Duodenal mucosa (tissue), 2 donors: ENCODE measurements around the gene SPOCK3.

ENCODE experiments used
- H3K27ac ChIP-seq: one replicate; pipeline ENCODE4 v1.7.0; 2013; ENCODE audit warnings: low read depth, low read length
- H3K27me3 ChIP-seq, 2 donors: one replicate each; pipeline ENCODE4 v1.7.0; 2013; ENCODE audit warnings: low read length in 2 of 2, control low read depth in 1 of 2; ENCODE audit not compliant: insufficient read depth in 2 of 2, control insufficient read depth in 1 of 2
- H3K36me3 ChIP-seq, 2 donors: one replicate each; pipeline ENCODE4 v1.7.0; 2013; ENCODE audit warnings: low read length in 2 of 2, control low read depth in 1 of 2; ENCODE audit not compliant: insufficient read depth in 2 of 2, control insufficient read depth in 1 of 2
- H3K4me1 ChIP-seq, 2 donors: one replicate each; pipeline ENCODE4 v1.7.0; 2013; ENCODE audit warnings: low read length in 2 of 2, control low read depth in 1 of 2; ENCODE audit not compliant: insufficient read depth in 2 of 2, control insufficient read depth in 1 of 2
- H3K4me3 ChIP-seq, 2 donors: one replicate each; pipeline ENCODE4 v1.7.0; 2013; ENCODE audit warnings: low read length in 2 of 2, low read depth in 1 of 2
- H3K9ac ChIP-seq, 2 donors: one replicate each; pipeline ENCODE4 v1.7.0; 2013; ENCODE audit warnings: low read length in 2 of 2, low read depth in 1 of 2
- H3K9me3 ChIP-seq, 2 donors: one replicate each; pipeline ENCODE4 v1.7.0; 2013; ENCODE audit warnings: low read length in 2 of 2, control low read depth in 1 of 2; ENCODE audit not compliant: control insufficient read depth in 1 of 2

The SPOCK3 gene

DNA sequence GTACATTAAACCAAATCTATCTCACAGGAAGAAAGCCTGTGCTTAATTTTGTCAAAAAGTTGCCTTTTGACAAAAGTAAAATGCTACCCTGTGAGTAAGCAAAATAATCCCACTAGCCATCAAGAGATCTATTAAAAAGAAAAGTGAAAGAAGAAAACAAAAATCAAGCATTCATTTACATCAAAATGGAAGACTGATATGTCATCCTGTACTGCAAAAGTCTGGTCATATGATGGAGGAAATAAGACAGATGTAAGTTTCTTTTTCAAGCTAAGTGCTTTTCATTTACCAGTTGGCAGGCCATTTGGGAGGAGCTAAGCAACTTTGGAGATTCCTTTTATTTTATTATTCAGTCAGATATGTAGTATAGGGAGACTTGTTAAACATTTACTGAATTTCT is 387.4 kb downstream of the SPOCK3 start:
- Histone ChIP-seq H3K9ac (no peak overlapping the region), H3K4me1 (no peaks in the 10 kb centered on the region), H3K27ac (no peak overlapping the region), H3K36me3 (no peaks in the 10 kb centered on the region), H3K4me3 (no peak overlapping the region), H3K9me3 (no peaks in the 10 kb centered on the region), H3K27me3 (no peaks in the 10 kb centered on the region)

- Histone ChIP-seq H3K27ac (no peak overlapping the region), H3K27me3 (no peaks in the 10 kb centered on the region), H3K9ac (no peak overlapping the region), H3K4me1 (no peaks in the 10 kb centered on the region), H3K36me3 (no peaks in the 10 kb centered on the region), H3K9me3 (peaks cover 0 to 2% of the 10 kb centered on the region in 2 donors), H3K4me3 (no peak overlapping the region)
Observed at GRCh38 chr4:166842795-166843261, 391.5 kb downstream of the SPOCK3 start.

DNA sequence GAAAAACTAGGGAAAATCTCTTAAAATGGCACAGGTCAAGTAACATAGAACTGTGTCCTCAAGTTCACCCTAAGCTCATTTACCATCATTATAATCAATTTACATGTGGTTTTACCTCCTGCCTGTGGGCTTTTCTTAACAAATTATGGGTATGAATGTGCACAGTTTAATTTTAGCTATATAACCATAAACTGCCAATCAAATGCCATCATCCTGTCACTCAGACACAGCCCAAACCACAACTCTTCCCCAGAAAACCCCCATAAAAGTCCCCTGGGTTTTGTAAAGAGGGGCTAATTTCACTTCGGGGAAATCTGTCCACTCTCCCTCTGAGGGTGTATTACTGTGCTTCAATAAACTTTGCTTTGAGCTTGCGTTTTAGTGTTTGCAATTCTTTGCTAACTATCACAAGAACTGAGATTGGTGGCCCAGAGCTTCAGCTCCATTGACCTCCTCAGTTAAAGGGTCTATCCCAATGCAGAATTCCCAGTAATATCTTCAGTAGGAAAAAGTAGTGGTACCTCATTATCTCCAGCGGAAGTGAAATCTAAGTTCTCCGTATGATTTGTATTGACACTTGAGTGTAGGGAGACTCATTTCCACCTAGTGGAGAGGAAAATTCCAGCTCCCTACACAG is 394.6 kb downstream of the SPOCK3 start:
- Histone ChIP-seq H3K36me3 (no peaks in the 10 kb centered on the region), H3K9ac (no peak overlapping the region), H3K9me3 (peaks cover 0 to 2% of the 10 kb centered on the region in 2 donors), H3K4me3 (no peak overlapping the region), H3K27ac (no peak overlapping the region), H3K27me3 (no peaks in the 10 kb centered on the region), H3K4me1 (no peaks in the 10 kb centered on the region)

- H3K27ac ChIP-seq = no peak overlapping the region
- no peak overlapping the region for H3K4me3 ChIP-seq
- no peaks in the 10 kb centered on the region for H3K4me1 ChIP-seq
- H3K9me3 ChIP-seq = peaks cover 0 to 2% of the 10 kb centered on the region in 2 donors
- H3K27me3 ChIP-seq = no peaks in the 10 kb centered on the region
- no peak overlapping the region for H3K9ac ChIP-seq
- H3K36me3 ChIP-seq = no peaks in the 10 kb centered on the region
Observed at GRCh38 chr4:166838975-166839614, 395.2 kb downstream of the SPOCK3 start.

DNA sequence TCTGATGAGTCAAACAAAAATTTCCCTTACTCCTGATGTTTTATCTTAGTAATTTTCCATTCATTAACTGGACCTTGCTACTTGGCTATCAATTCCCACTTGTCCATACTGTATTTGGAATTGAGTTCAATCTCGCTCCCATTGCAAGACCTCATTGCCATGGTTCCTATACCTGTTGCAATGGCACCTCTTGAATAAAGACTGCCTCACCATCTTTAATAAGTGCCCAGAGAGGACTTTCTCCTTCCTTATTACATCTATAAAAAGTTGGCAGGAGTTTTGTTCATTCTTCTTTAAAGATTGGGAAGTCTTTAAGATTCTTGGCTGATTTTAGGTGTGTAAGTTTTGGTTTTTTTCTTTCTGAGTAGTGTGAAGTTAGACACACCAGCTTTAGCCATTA is 397.4 kb downstream of the SPOCK3 start:
- Histone ChIP-seq H3K9me3 (peaks cover 0 to 2% of the 10 kb centered on the region in 2 donors), H3K27me3 (no peaks in the 10 kb centered on the region), H3K4me3 (no peak overlapping the region), H3K9ac (no peak overlapping the region), H3K27ac (no peak overlapping the region), H3K4me1 (no peaks in the 10 kb centered on the region), H3K36me3 (no peaks in the 10 kb centered on the region)

DNA sequence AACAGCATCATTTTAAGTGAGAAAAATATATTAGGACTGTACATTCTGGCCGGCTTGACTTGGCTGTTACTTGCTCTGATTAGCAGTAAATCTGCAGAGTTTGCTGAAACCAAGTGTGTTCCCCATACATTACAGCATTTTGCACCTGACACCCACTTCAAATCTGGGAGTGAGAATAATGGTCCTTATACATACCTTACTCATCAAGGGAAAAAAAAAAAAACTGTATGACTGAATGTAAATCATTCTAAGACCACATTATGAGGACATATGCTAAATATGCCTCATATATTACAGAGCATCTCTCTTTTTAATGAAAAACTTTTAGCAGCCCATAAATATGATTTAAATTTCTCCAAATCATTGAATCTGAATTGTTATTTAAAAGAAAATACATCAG is 406.7 kb downstream of the SPOCK3 start:
- no peaks in the 10 kb centered on the region for H3K36me3 ChIP-seq
- no peaks in the 10 kb centered on the region for H3K9me3 ChIP-seq
- no peaks in the 10 kb centered on the region for H3K27me3 ChIP-seq
- H3K4me3 ChIP-seq = no peak overlapping the region
- no peak overlapping the region for H3K9ac ChIP-seq
- no peak overlapping the region for H3K27ac ChIP-seq
- H3K4me1 ChIP-seq = no peaks in the 10 kb centered on the region

DNA sequence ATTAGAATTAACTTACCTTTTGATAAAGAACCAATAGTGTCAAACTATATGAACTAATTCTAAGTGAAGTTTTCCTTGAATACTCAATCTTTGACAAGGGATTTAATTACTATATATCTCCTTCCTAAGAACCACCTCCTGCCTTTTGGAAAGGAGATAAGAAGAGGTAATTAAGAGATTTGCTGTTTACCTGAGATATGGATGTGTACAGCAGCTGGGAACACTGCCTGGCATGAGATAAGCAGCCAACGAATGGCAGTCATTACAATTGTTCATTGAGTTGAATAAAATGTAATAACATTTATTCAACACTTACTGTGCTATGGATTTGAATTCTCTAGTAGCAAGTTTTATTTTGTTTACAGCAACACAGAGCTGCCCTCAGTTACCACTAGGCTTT is 407.1 kb downstream of the SPOCK3 start:
- Histone ChIP-seq H3K9ac (no peak overlapping the region), H3K27ac (no peak overlapping the region), H3K4me1 (no peaks in the 10 kb centered on the region), H3K4me3 (no peak overlapping the region), H3K36me3 (no peaks in the 10 kb centered on the region), H3K27me3 (no peaks in the 10 kb centered on the region), H3K9me3 (no peaks in the 10 kb centered on the region)

DNA sequence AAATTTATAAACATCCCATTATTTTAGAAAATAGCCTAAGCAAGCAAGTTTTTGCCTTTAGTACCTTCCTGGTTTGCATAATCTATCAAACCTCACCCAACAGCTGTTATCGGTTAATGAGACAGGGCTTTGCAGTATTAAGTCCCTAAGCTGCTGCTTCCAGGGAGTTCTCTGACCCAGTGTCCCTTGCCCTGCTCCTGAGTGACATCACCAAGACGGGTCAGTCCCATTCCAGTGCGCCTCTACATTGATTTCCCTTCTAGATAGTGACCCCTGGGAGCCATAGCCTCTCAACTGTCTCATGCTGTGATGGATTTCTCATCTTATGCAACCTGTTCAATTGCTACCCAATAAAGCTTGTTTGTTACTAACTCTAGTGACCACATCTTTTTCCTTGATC is 410.4 kb downstream of the SPOCK3 start:
- no peaks in the 10 kb centered on the region for H3K27me3 ChIP-seq
- no peaks in the 10 kb centered on the region for H3K4me1 ChIP-seq
- H3K36me3 ChIP-seq = no peaks in the 10 kb centered on the region
- no peak overlapping the region for H3K27ac ChIP-seq
- H3K9ac ChIP-seq = no peak overlapping the region
- no peak overlapping the region for H3K4me3 ChIP-seq
- no peaks in the 10 kb centered on the region for H3K9me3 ChIP-seq

DNA sequence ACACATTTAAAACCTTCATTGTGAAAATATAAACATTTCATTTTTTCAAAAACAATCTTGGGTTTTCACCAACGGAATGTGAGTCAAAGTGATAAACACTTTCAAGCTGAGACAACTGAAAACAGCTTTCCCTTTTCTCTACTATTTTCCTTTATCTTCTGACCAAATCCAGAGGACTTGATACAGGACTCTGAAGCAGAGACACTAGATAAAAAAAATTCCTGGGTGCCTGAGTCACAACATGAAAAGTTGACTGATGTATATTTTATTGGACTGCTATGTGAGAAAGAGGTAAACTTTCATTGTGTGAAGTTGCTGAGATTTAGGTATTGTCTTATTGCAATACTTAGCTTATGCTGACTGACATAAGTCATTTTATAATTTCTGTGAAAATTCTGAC is 411.2 kb downstream of the SPOCK3 start:
- Histone ChIP-seq H3K4me1 (no peaks in the 10 kb centered on the region), H3K9ac (no peak overlapping the region), H3K9me3 (no peaks in the 10 kb centered on the region), H3K27me3 (no peaks in the 10 kb centered on the region), H3K27ac (no peak overlapping the region), H3K4me3 (no peak overlapping the region), H3K36me3 (no peaks in the 10 kb centered on the region)

DNA sequence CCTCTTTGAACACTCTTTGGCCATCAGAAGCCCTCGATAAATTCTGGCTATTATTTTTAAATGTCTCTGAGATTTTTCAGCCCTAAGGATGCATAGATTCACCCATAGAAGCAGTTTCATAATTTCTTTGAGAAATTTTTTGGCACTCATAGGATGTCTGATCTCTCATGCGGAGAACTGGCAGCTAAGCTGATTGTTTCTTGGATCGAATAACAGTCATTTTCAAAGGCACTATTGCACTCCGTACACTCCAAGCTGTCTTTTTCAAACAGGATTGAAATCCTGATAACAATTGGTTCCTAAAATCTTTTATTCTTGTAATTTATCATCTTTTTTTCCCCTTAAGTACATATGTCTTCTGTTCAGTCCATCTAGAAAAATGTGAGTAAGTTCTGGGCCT is 411.9 kb downstream of the SPOCK3 start:
- Histone ChIP-seq H3K4me3 (no peak overlapping the region), H3K9ac (no peak overlapping the region), H3K27ac (no peak overlapping the region), H3K27me3 (no peaks in the 10 kb centered on the region), H3K4me1 (no peaks in the 10 kb centered on the region), H3K9me3 (no peaks in the 10 kb centered on the region), H3K36me3 (no peaks in the 10 kb centered on the region)
